ENCODE data around the gene NUDT22. TPM values are rescaled to one million over a fixed set of nuclear protein-coding genes. Genes with fewer than 3 reads are reported as not detected.
A peak's percentile ranks its signal among the peaks of the same experiment; 100 is the strongest.

Gene NUDT22
- total and polyA plus RNA-seq, 2 donors (not counting 1 experiment from before 2014, with no cell fraction given) = 104 to 139 TPM

GRCh38 chr11:64240435-64241240 lies 14.6 kb downstream of the NUDT22 start, which contains the start of gene FKBP2:
TSS of gene FKBP2 (plus strand) at chr11:64241095. CDS start at chr11:64242388, 1,293 bp downstream.
- Histone ChIP-seq H3K9me3 (ENCODE audit: control extremely low read depth in 1 of 3, control insufficient read depth in 2 of 3, insufficient read depth in 1 of 3, low read length in 2 of 3) (no peaks in the 10 kb centered on the region), H3K27me3 (replicated peaks in 1 of 4; ENCODE audit: control extremely low read depth in 1 of 4, control insufficient read depth in 3 of 4, insufficient read depth in 4 of 4, low read length in 3 of 4) (no peaks in the 10 kb centered on the region), H3K4me2 (replicated peaks; ENCODE audit: low read depth, low read length, poor library complexity, severe bottlenecking) (peak within 1 kb of the TSS; percentile 99), H3K4me1 (ENCODE audit: control insufficient read depth in 2 of 2, insufficient read depth in 2 of 2, low read length in 2 of 2) (peaks cover 31 to 63% of the 10 kb centered on the region in 2 donors), H3K27ac (ENCODE audit: low read length in 2 of 2) (peak within 1 kb of the TSS; percentile 98), H3K79me2 (ENCODE audit: control insufficient read depth, insufficient read depth, low read length) (peaks cover 17% of the 10 kb centered on the region), H3K4me3 (ENCODE audit: control extremely low read depth in 1 of 5, extremely low read depth in 1 of 5, insufficient read depth in 1 of 5, low read depth in 2 of 5, low read length in 4 of 5) (peak within 1 kb of the TSS in 4 of 5 experiments; percentile 76 to 91 (median 83)), H3K36me3 (replicated peaks in 1 of 2; ENCODE audit: control extremely low read depth in 1 of 2, control insufficient read depth in 1 of 2, extremely low read depth in 1 of 2, insufficient read depth in 2 of 2, low read length in 1 of 2) (peaks cover 0 to 38% of the 10 kb centered on the region in 2 experiments), H4K20me1 (ENCODE audit: control insufficient read depth, insufficient read depth, low read length, poor library complexity, severe bottlenecking) (peaks cover 13% of the 10 kb centered on the region), H3K9ac (ENCODE audit: low read length) (peak within 1 kb of the TSS; percentile 81), H2AFZ (ENCODE audit: insufficient read depth, low read depth, low read length, poor library complexity, severe bottlenecking) (peak within 1 kb of the TSS; percentile 74)
- TF ChIP-seq EZH2 (IDR thresholded peaks at IDR 0.05; ENCODE audit: borderline replicate concordance, insufficient read depth, low read depth, low read length, poor library complexity, severe bottlenecking) (no peak), CTCF (IDR thresholded peaks at IDR 0.05) (no peak)
- 2% methylated on average over 58 of the region's 58 CpGs for WGBS (ENCODE audit: insufficient coverage)
- ChIA-PET CTCF (interaction anchor here (1.0 to 1.5 kb wide), 7 partner anchors 10 to 77 kb away, joined by 3 to 16 read pairs (median 7); partner anchors contain the start of genes ESRRA, FERMT3, NUDT22 and PRDX5), POLR2A (interaction anchor here (0.6 to 1.4 kb wide), 18 partner anchors 9 to 627 kb away, joined by 3 to 11 read pairs (median 4); partner anchors contain the start of genes DNAJC4, ESRRA, GPR137 and NUDT22)
- H3K9me3 Mint-ChIP-seq (ENCODE audit: insufficient read depth) = no peaks in the 10 kb centered on the region
- H3K4me3 Mint-ChIP-seq = peak within 1 kb of the TSS; percentile 91
- DNase-seq (peak; percentile 99), ATAC-seq (ENCODE audit: low read depth) (peak; percentile 58)
- H3K27ac Mint-ChIP-seq = peak within 1 kb of the TSS; percentile 97
- peaks cover 62% of the 10 kb centered on the region for H3K4me1 Mint-ChIP-seq
- no peaks in the 10 kb centered on the region for H3K27me3 Mint-ChIP-seq
- intact Hi-C loops (cut with micrococcal nuclease) = loop anchor here (1.0 to 2.0 kb wide), 7 partner anchors 10 to 65 kb away; partner anchors contain the start of genes BAD, DNAJC4, ESRRA and FERMT3
